Immature natural killer cell (primary cell): ENCODE measurements around the gene DHH. TPM values are rescaled to one million over a fixed set of nuclear protein-coding genes. Genes with fewer than 3 reads are reported as not detected.
"Not testable (repeated sequence)": the region's sequence is repeated elsewhere in the genome, so short reads cannot be mapped to it uniquely, and the experiment has no call there.

Source experiments
- DNase-seq, 3 donors: peaks; one replicate each; pipeline ENCODE4 v3.0.0; 2022; ENCODE audit warnings: mixed read lengths in 1 of 3
- H3K27ac Mint-ChIP-seq, 6 donors: one replicate each; pipeline ENCODE4 v1.8.0; 2020; ENCODE audit warnings: mixed read lengths in 6 of 6, mild to moderate bottlenecking in 5 of 6, inconsistent platforms in 4 of 6, moderate library complexity in 3 of 6
- H3K27me3 Mint-ChIP-seq, 3 donors: one replicate each; pipeline ENCODE4 v1.8.0; 2020 to 2021; ENCODE audit warnings: low read depth in 3 of 3, mild to moderate bottlenecking in 3 of 3, mixed read lengths in 3 of 3, moderate library complexity in 3 of 3, inconsistent platforms in 1 of 3
- H3K36me3 Mint-ChIP-seq, 3 donors: one replicate each; pipeline ENCODE4 v1.8.0; 2020; ENCODE audit warnings: mixed read lengths in 3 of 3, inconsistent platforms in 2 of 3, mild to moderate bottlenecking in 2 of 3
- H3K4me1 Mint-ChIP-seq, 2 donors: one replicate each; pipeline ENCODE4 v1.8.0; 2020; ENCODE audit warnings: inconsistent platforms in 2 of 2, mild to moderate bottlenecking in 2 of 2, mixed read lengths in 2 of 2, moderate library complexity in 1 of 2
- H3K4me3 Mint-ChIP-seq, 5 donors: one replicate each; pipeline ENCODE4 v1.8.0; 2020; ENCODE audit warnings: mild to moderate bottlenecking in 5 of 5, mixed read lengths in 5 of 5, inconsistent platforms in 3 of 5, moderate library complexity in 3 of 5
- H3K9me3 Mint-ChIP-seq, 6 donors: one replicate each; pipeline ENCODE4 v1.8.0; 2020; ENCODE audit warnings: mild to moderate bottlenecking in 6 of 6, mixed read lengths in 6 of 6, inconsistent platforms in 4 of 6, moderate library complexity in 3 of 6
- polyA plus RNA-seq, 3 donors: library from polyadenylated mRNA; unstranded; fragments of 300-500 nt; fragmentation: Illumina TruSeq; gene quantifications; one replicate each; pipeline ENCODE4 v1.2.3, GENCODE V29; 2021

Gene DHH
- polyA plus RNA-seq, 3 donors from 2014 or later, result not detected

GRCh38 chr12:49127971-49128370 lies 33.4 kb upstream of the DHH start:
- H3K9me3 Mint-ChIP-seq, DNase-seq: not testable (repeated sequence)
- H3K36me3 Mint-ChIP-seq, result peaks cover 15 to 26% (median 21%) of the 10 kb centered on the region in 3 donors
- H3K4me1 Mint-ChIP-seq, result peaks cover 37 to 48% of the 10 kb centered on the region in 2 donors
- H3K27ac Mint-ChIP-seq, result peak overlapping the region in 5 of 6 donors; percentile 24 to 85 (median 79)
- H3K27me3 Mint-ChIP-seq, result peaks cover 14 to 29% (median 22%) of the 10 kb centered on the region in 3 donors
- H3K4me3 Mint-ChIP-seq, result peak overlapping the region in 3 of 5 donors; percentile 10 to 40 (median 38)

GRCh38 chr12:49126852-49127763 lies 32.5 kb upstream of the DHH start:
- Mint-ChIP-seq H3K27me3 (peaks cover 14 to 29% (median 22%) of the 10 kb centered on the region in 3 donors), H3K27ac (peak overlapping the region; percentile 24 to 85 (median 80)), H3K9me3 (no peaks in the 10 kb centered on the region), H3K36me3 (peaks cover 15 to 26% (median 21%) of the 10 kb centered on the region in 3 donors), H3K4me3 (peak overlapping the region in 2 of 5 donors; percentile 10 to 40), H3K4me1 (peaks cover 35 to 43% of the 10 kb centered on the region in 2 donors)
- no peak for DNase-seq

GRCh38 chr12:49121047-49121696 lies 26.6 kb upstream of the DHH start:
- H3K27ac Mint-ChIP-seq, result no peak overlapping the region
- peaks cover 0 to 2% (median 0%) of the 10 kb centered on the region in 3 donors for H3K27me3 Mint-ChIP-seq
- no peaks in the 10 kb centered on the region for H3K4me1 Mint-ChIP-seq
- no peak overlapping the region for H3K4me3 Mint-ChIP-seq
- no peaks in the 10 kb centered on the region for H3K36me3 Mint-ChIP-seq
- no peak for DNase-seq
- H3K9me3 Mint-ChIP-seq, result no peaks in the 10 kb centered on the region

GRCh38 chr12:49111206-49111605 lies 16.6 kb upstream of the DHH start:
- H3K27ac Mint-ChIP-seq, result peak overlapping the region; percentile 95 to 99 (median 98)
- peak overlapping the region; percentile 96 to 98 (median 97) for H3K4me3 Mint-ChIP-seq
- H3K4me1 Mint-ChIP-seq, result peaks cover 37 to 45% of the 10 kb centered on the region in 2 donors
- no peak for DNase-seq
- no peaks in the 10 kb centered on the region for H3K9me3 Mint-ChIP-seq
- peaks cover 5 to 11% (median 8%) of the 10 kb centered on the region in 3 donors for H3K27me3 Mint-ChIP-seq
- H3K36me3 Mint-ChIP-seq, result peaks cover 0 to 4% (median 0%) of the 10 kb centered on the region in 3 donors

GRCh38 chr12:49110464-49111155 lies 16.0 kb upstream of the DHH start, which contains the start of gene LMBR1L:
LMBR1L (minus strand) TSS chr12:49110847; CDS start chr12:49110555, 292 bp downstream.
- peak; percentile 97 to 98 (median 97) for DNase-seq
- Mint-ChIP-seq H3K36me3 (peaks cover 0 to 5% (median 0%) of the 10 kb centered on the region in 3 donors), H3K4me1 (peaks cover 37 to 50% of the 10 kb centered on the region in 2 donors), H3K27me3 (peaks cover 7 to 11% (median 8%) of the 10 kb centered on the region in 3 donors), H3K9me3 (no peaks in the 10 kb centered on the region), H3K27ac (peak within 1 kb of the TSS; percentile 95 to 99 (median 98)), H3K4me3 (peak within 1 kb of the TSS; percentile 96 to 98 (median 97))

GRCh38 chr12:49109641-49110463 lies 15.3 kb upstream of the DHH start:
- Mint-ChIP-seq H3K4me3 (peak overlapping the region; percentile 96 to 98 (median 97)), H3K27ac (peak overlapping the region; percentile 95 to 99 (median 98)), H3K36me3 (peaks cover 0 to 5% (median 0%) of the 10 kb centered on the region in 3 donors), H3K9me3 (no peaks in the 10 kb centered on the region), H3K4me1 (peaks cover 39 to 50% of the 10 kb centered on the region in 2 donors), H3K27me3 (peaks cover 8 to 12% (median 11%) of the 10 kb centered on the region in 3 donors)
- DNase-seq, result no peak

- H3K4me1 Mint-ChIP-seq, result peaks cover 43 to 57% of the 10 kb centered on the region in 2 donors
- peaks cover 0 to 12% (median 4%) of the 10 kb centered on the region in 3 donors for H3K36me3 Mint-ChIP-seq
- peaks cover 8 to 12% (median 11%) of the 10 kb centered on the region in 3 donors for H3K27me3 Mint-ChIP-seq
- H3K4me3 Mint-ChIP-seq, result peak overlapping the region; percentile 96 to 98 (median 97)
- peak overlapping the region; percentile 82 to 98 (median 96) for H3K27ac Mint-ChIP-seq
- H3K9me3 Mint-ChIP-seq, result no peaks in the 10 kb centered on the region
- DNase-seq, result no peak
Measured at GRCh38 chr12:49108958-49109404, 14.4 kb upstream of the DHH start.

GRCh38 chr12:49105504-49106084 lies 11.0 kb upstream of the DHH start:
- Mint-ChIP-seq H3K27me3 (peaks cover 6 to 10% (median 7%) of the 10 kb centered on the region in 3 donors), H3K4me1 (peaks cover 38 to 55% of the 10 kb centered on the region in 2 donors), H3K36me3 (peaks cover 4 to 33% (median 10%) of the 10 kb centered on the region in 3 donors), H3K9me3 (no peaks in the 10 kb centered on the region), H3K4me3 (no peak overlapping the region), H3K27ac (no peak overlapping the region)
- no peak for DNase-seq

GRCh38 chr12:49104822-49105221 lies 10.2 kb upstream of the DHH start:
- peak overlapping the region in 1 of 6 donors; percentile 40 for H3K27ac Mint-ChIP-seq
- peaks cover 34 to 48% of the 10 kb centered on the region in 2 donors for H3K4me1 Mint-ChIP-seq
- no peak for DNase-seq

GRCh38 chr12:49100380-49100779 lies 5.8 kb upstream of the DHH start:
- Mint-ChIP-seq H3K27me3 (peaks cover under 1 to 7% (median 3%) of the 10 kb centered on the region in 3 donors), H3K27ac (no peak overlapping the region), H3K4me1 (peaks cover 6 to 16% of the 10 kb centered on the region in 2 donors), H3K36me3 (peaks cover 10 to 57% (median 27%) of the 10 kb centered on the region in 3 donors), H3K9me3 (no peaks in the 10 kb centered on the region), H3K4me3 (no peak overlapping the region)
- DNase-seq, result no peak

More at GRCh38 chr12:49104822-49105221, 10.2 kb upstream of the DHH start:
- H3K9me3 Mint-ChIP-seq, result no peaks in the 10 kb centered on the region
- H3K27me3 Mint-ChIP-seq, result peaks cover 2 to 8% (median 8%) of the 10 kb centered on the region in 3 donors
- H3K36me3 Mint-ChIP-seq, result peaks cover 7 to 40% (median 17%) of the 10 kb centered on the region in 3 donors
- no peak overlapping the region for H3K4me3 Mint-ChIP-seq

- Mint-ChIP-seq H3K4me1 (peaks cover 8 to 18% of the 10 kb centered on the region in 2 donors), H3K9me3 (no peaks in the 10 kb centered on the region), H3K4me3 (no peak overlapping the region), H3K36me3 (peaks cover 10 to 53% (median 20%) of the 10 kb centered on the region in 3 donors), H3K27ac (peak overlapping the region in 1 of 6 donors; percentile 19), H3K27me3 (peaks cover 9 to 11% (median 10%) of the 10 kb centered on the region in 3 donors)
- DNase-seq, result no peak
Measured at GRCh38 chr12:49098703-49099102, 4.1 kb upstream of the DHH start.

- Mint-ChIP-seq H3K4me1 (peaks cover 11 to 19% of the 10 kb centered on the region in 2 donors), H3K9me3 (no peaks in the 10 kb centered on the region), H3K27ac (no peak overlapping the region), H3K27me3 (peaks cover 12 to 17% (median 16%) of the 10 kb centered on the region in 3 donors), H3K36me3 (peaks cover 10 to 46% (median 20%) of the 10 kb centered on the region in 3 donors), H3K4me3 (no peak overlapping the region)
- peak; percentile 53 to 58 (median 55) for DNase-seq
Measured at GRCh38 chr12:49098035-49098451, 3.4 kb upstream of the DHH start.
